Prostate gland (tissue), 2 donors: ENCODE measurements around the gene SOHLH2.

Source experiments
- POLR2A ChIP-seq: fragments of 450-650 bp; IDR thresholded peaks from one replicate; pipeline ENCODE4 v1.6.1; 2016; ENCODE audit warnings: antibody characterized with exemption, mild to moderate bottlenecking
- TF ChIP-seq, protein P1 (sequence below), 4 experiments: fragments of 200-600 bp in 2 of 4; fragments of 450-650 bp in 2 of 4; sonication (generic) in 2 of 4; IDR thresholded peaks; 1 replicate in 3 of 4; 2 replicates in 1 of 4; pipeline ENCODE4 v1.5.1; 2016 to 2019; ENCODE audit warnings: antibody characterized with exemption in 4 of 4, mild to moderate bottlenecking in 2 of 4, moderate library complexity in 2 of 4

DNA sequence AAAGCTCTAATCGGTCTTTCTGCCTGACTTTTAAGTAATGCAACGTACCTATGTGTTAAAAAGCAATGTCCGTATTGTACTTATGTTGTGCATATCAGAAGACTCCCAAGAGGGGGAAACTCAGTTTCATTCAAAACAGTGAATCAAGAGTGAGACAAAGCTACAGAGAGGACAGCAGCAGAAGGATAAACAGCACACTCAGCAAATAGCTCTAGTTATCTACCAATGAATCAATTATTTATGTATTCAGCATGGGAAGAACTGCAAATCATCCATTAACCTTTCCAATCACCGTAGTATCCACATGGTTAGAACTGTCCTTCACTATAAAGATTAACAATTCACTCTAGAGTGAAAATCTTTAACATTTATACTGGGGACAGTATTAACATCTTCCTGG is 36.7 kb upstream of the SOHLH2 start:
- no peak for TF ChIP-seq POLR2A
- TF ChIP-seq, protein P1, sequence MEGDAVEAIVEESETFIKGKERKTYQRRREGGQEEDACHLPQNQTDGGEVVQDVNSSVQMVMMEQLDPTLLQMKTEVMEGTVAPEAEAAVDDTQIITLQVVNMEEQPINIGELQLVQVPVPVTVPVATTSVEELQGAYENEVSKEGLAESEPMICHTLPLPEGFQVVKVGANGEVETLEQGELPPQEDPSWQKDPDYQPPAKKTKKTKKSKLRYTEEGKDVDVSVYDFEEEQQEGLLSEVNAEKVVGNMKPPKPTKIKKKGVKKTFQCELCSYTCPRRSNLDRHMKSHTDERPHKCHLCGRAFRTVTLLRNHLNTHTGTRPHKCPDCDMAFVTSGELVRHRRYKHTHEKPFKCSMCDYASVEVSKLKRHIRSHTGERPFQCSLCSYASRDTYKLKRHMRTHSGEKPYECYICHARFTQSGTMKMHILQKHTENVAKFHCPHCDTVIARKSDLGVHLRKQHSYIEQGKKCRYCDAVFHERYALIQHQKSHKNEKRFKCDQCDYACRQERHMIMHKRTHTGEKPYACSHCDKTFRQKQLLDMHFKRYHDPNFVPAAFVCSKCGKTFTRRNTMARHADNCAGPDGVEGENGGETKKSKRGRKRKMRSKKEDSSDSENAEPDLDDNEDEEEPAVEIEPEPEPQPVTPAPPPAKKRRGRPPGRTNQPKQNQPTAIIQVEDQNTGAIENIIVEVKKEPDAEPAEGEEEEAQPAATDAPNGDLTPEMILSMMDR (IDR thresholded peaks at IDR 0.05), result no peak
